Measurements from ENCODE around the gene SNAP91. TPM values are rescaled to one million over a fixed set of nuclear protein-coding genes. Genes with fewer than 3 reads are reported as not detected.

SNAP91 gene
- total and polyA plus RNA-seq, 7 donors: 0.09 to 0.81 (median 0.51) TPM; not detected in 4

- ATAC-seq (peak in 2 of 4 donors; percentile 41 to 75), DNase-seq (no peak)
- intact Hi-C loops (cut with DNase I): loop anchor here (2.0 to 5.0 kb wide), 4 partner anchors 100 to 448 kb away; partner anchors contain the start of genes DOP1A (in 1 of the 2) and UBE3D (in 1 of the 2)
- no peak overlapping the region for H3K27ac ChIP-seq
- no peak overlapping the region for H3K4me3 ChIP-seq
- WGBS, 3 donors: 26 to 41% (median 26%) methylated on average over 4 of the region's 4 CpGs
- H3K9me3 ChIP-seq: no peaks in the 10 kb centered on the region
- peaks cover 4% of the 10 kb centered on the region for H3K4me1 ChIP-seq
- H3K27me3 ChIP-seq (ENCODE audit: insufficient read depth in 3 of 3, low read length in 2 of 3): no peaks in the 10 kb centered on the region
- peak; percentile 85 for TF ChIP-seq CTCF (IDR thresholded peaks at IDR 0.05)
- H3K36me3 ChIP-seq (ENCODE audit: insufficient read depth in 1 of 2, low read depth in 1 of 2): no peaks in the 10 kb centered on the region
Observed at GRCh38 chr6:83514866-83515466, 193.9 kb downstream of the SNAP91 start.

GRCh38 chr6:83514466-83514865 lies 194.4 kb downstream of the SNAP91 start:
- TF ChIP-seq CTCF (IDR thresholded peaks at IDR 0.05): no peak
- no peaks in the 10 kb centered on the region for H3K27me3 ChIP-seq (ENCODE audit: insufficient read depth in 3 of 3, low read length in 2 of 3)
- 51 to 62% (median 58%) methylated on average over 1 of the region's 1 CpG for WGBS, 3 donors
- DNase-seq: no peak
- H3K4me1 ChIP-seq: peaks cover 4% of the 10 kb centered on the region
- no peak overlapping the region for H3K4me3 ChIP-seq
- no peak overlapping the region for H3K27ac ChIP-seq
- H3K36me3 ChIP-seq (ENCODE audit: insufficient read depth in 1 of 2, low read depth in 1 of 2): no peaks in the 10 kb centered on the region
- intact Hi-C loops (cut with DNase I): loop anchor here (2.0 to 5.0 kb wide), 3 partner anchors 100 to 292 kb away; no protein-coding TSS in a partner anchor
- H3K9me3 ChIP-seq: no peaks in the 10 kb centered on the region
- ATAC-seq: peak in 1 of 4 donors; percentile 4

- WGBS, 3 donors: 7 to 10% (median 9%) methylated on average over 34 to 38 of the region's 38 CpGs
- ATAC-seq (peak; percentile 48 to 85 (median 73)), DNase-seq (peak; percentile 36 to 58)
- Histone ChIP-seq H3K27me3 (ENCODE audit: insufficient read depth in 3 of 3, low read length in 2 of 3) (no peaks in the 10 kb centered on the region), H3K27ac (no peak within 1 kb of the TSS), H3K4me3 (peak within 1 kb of the TSS; percentile 51), H3K36me3 (ENCODE audit: insufficient read depth in 1 of 2, low read depth in 1 of 2) (no peaks in the 10 kb centered on the region), H3K4me1 (no peaks in the 10 kb centered on the region), H3K9me3 (no peaks in the 10 kb centered on the region)
- intact Hi-C loops (cut with DNase I): loop anchor here (2.0 to 5.0 kb wide), 2 partner anchors 91 to 290 kb away; no protein-coding TSS in a partner anchor
- TF ChIP-seq CTCF (IDR thresholded peaks at IDR 0.05): peak; percentile 41
Observed at GRCh38 chr6:83511901-83512681, 196.8 kb downstream of the SNAP91 start, which contains the start of gene PRSS35. Gene PRSS35, plus strand, starts transcription at chr6:83512534. Its CDS starts 10,908 bp downstream, at chr6:83523442.

- no peak for TF ChIP-seq CTCF (IDR thresholded peaks at IDR 0.05)
- no peak overlapping the region for H3K27ac ChIP-seq
- H3K9me3 ChIP-seq: no peaks in the 10 kb centered on the region
- DNase-seq (no peak), ATAC-seq (no peak)
- no peaks in the 10 kb centered on the region for H3K36me3 ChIP-seq (ENCODE audit: insufficient read depth in 1 of 2, low read depth in 1 of 2)
- H3K4me1 ChIP-seq: no peaks in the 10 kb centered on the region
- WGBS, 3 donors: 82 to 83% (median 83%) methylated on average over 8 of the region's 8 CpGs
- intact Hi-C loops (cut with DNase I): loop anchor here in 1 of 2 donors (5.0 kb wide), 1 partner anchor 289 kb away; no protein-coding TSS in a partner anchor
- no peaks in the 10 kb centered on the region for H3K27me3 ChIP-seq (ENCODE audit: insufficient read depth in 3 of 3, low read length in 2 of 3)
- H3K4me3 ChIP-seq: no peak overlapping the region
Observed at GRCh38 chr6:83511266-83511665, 197.6 kb downstream of the SNAP91 start.
